Trophoblast cell (in vitro differentiated cells and primary cell): ENCODE data around the gene TMEM209.
"Not testable (repeated sequence)": the region's sequence is repeated elsewhere in the genome, so short reads cannot be mapped to it uniquely, and the experiment has no call there.

Experiments used
- DNase-seq, 2 donors: peaks; one replicate each; pipeline ENCODE4 v3.0.0-alpha.2; 2016
- H2AFZ ChIP-seq: 2 replicates; pipeline ENCODE4 v1.6.1; 2013; ENCODE audit warnings: low read length, moderate library complexity, mild to moderate bottlenecking; ENCODE audit not compliant: insufficient read depth, poor library complexity
- H2AK5ac ChIP-seq: 2 replicates; pipeline ENCODE4 v1.6.1; 2013; ENCODE audit warnings: mild to moderate bottlenecking, low read length
- H2BK120ac ChIP-seq: 2 replicates; pipeline ENCODE4 v1.6.1; 2013; ENCODE audit warnings: low read length, mild to moderate bottlenecking, moderate library complexity; ENCODE audit not compliant: insufficient read depth, poor library complexity
- H2BK12ac ChIP-seq: 2 replicates; pipeline ENCODE4 v1.6.1; 2013; ENCODE audit warnings: mild to moderate bottlenecking, low read length, moderate library complexity
- H2BK5ac ChIP-seq: 2 replicates; pipeline ENCODE4 v1.6.1; 2013; ENCODE audit warnings: low read length, low read depth, moderate library complexity, mild to moderate bottlenecking; ENCODE audit not compliant: poor library complexity
- H3K14ac ChIP-seq: 2 replicates; pipeline ENCODE4 v1.6.1; 2013; ENCODE audit warnings: mild to moderate bottlenecking, low read length
- H3K18ac ChIP-seq: 2 replicates; pipeline ENCODE4 v1.6.1; 2013; ENCODE audit warnings: mild to moderate bottlenecking, low read length
- H3K23ac ChIP-seq: 2 replicates; pipeline ENCODE4 v1.6.1; 2013; ENCODE audit warnings: low read length
- H3K27ac ChIP-seq: 2 replicates; pipeline ENCODE4 v1.5.1; 2013; ENCODE audit warnings: low read depth, mild to moderate bottlenecking, inconsistent platforms, low read length, moderate library complexity
- H3K27me3 ChIP-seq: 2 replicates; pipeline ENCODE4 v1.6.1; 2013; ENCODE audit warnings: inconsistent platforms, mild to moderate bottlenecking, low read length, moderate library complexity; ENCODE audit not compliant: insufficient read depth
- H3K36me3 ChIP-seq, 2 experiments: 1 replicate in 1 of 2; 2 replicates in 1 of 2; pipeline ENCODE4 v1.6.1; 2013; ENCODE audit warnings: low read length in 2 of 2, mild to moderate bottlenecking in 2 of 2, moderate library complexity in 1 of 2; ENCODE audit not compliant: insufficient read depth in 2 of 2, control insufficient read depth in 1 of 2
- H3K4ac ChIP-seq: 2 replicates; pipeline ENCODE4 v1.6.1; 2013; ENCODE audit warnings: low read depth, mild to moderate bottlenecking, low read length, moderate library complexity
- H3K4me1 ChIP-seq, 2 experiments: 1 replicate in 1 of 2; 2 replicates in 1 of 2; pipeline ENCODE4 v1.6.1; 2013; ENCODE audit warnings: low read length in 2 of 2, mild to moderate bottlenecking in 2 of 2, moderate library complexity in 1 of 2; ENCODE audit not compliant: insufficient read depth in 2 of 2, control insufficient read depth in 1 of 2
- H3K4me2 ChIP-seq: 2 replicates; pipeline ENCODE4 v1.6.1; 2013; ENCODE audit warnings: inconsistent platforms, mild to moderate bottlenecking, low read length, moderate library complexity
- H3K4me3 ChIP-seq: 2 replicates; pipeline ENCODE4 v1.5.1; 2013; ENCODE audit warnings: mild to moderate bottlenecking, low read depth, low read length, inconsistent platforms
- H3K79me1 ChIP-seq: one replicate; pipeline ENCODE4 v1.6.1; 2013; ENCODE audit warnings: low read length
- H3K79me2 ChIP-seq: 2 replicates; pipeline ENCODE4 v1.6.1; 2013; ENCODE audit warnings: low read length, mild to moderate bottlenecking; ENCODE audit not compliant: control insufficient read depth, insufficient read depth, poor library complexity
- H3K9ac ChIP-seq: 2 replicates; pipeline ENCODE4 v1.6.1; 2013; ENCODE audit warnings: mild to moderate bottlenecking, low read length
- H3K9me3 ChIP-seq: 2 replicates; pipeline ENCODE4 v1.6.1; 2013; ENCODE audit warnings: low read depth, mild to moderate bottlenecking, control low read depth, inconsistent platforms, low read length; ENCODE audit not compliant: insufficient read depth
- H4K12ac ChIP-seq: 2 replicates; pipeline ENCODE4 v1.6.1; 2013; ENCODE audit warnings: low read depth, mild to moderate bottlenecking, low read length, moderate library complexity
- H4K8ac ChIP-seq: 2 replicates; pipeline ENCODE4 v1.6.1; 2013; ENCODE audit warnings: low read depth, mild to moderate bottlenecking, low read length, moderate library complexity
- H4K91ac ChIP-seq: one replicate; pipeline ENCODE4 v1.6.1; 2013; ENCODE audit warnings: low read depth, mild to moderate bottlenecking, low read length, moderate library complexity
- WGBS: extraction: QIAGEN DNeasy Blood & Tissue Kit; methylation state at CpG from one replicate; pipeline ENCODE4 v1.1.7; 2013; ENCODE audit warnings: missing lambda C conversion rate; ENCODE audit not compliant: insufficient read length, insufficient coverage; ENCODE audit errors: extremely low coverage; 5-methylcytosine and 5-hydroxymethylcytosine counted together

TMEM209 gene

GRCh38 chr7:130229981-130230380 lies 24.8 kb upstream of the TMEM209 start:
- not testable (repeated sequence) for H3K27me3 ChIP-seq, H3K9ac ChIP-seq, H3K4me2 ChIP-seq, H3K36me3 ChIP-seq, H4K12ac ChIP-seq, H4K8ac ChIP-seq, H3K4ac ChIP-seq, H3K79me1 ChIP-seq, H2BK120ac ChIP-seq, H2AFZ ChIP-seq, H3K9me3 ChIP-seq, H4K91ac ChIP-seq, H2BK5ac ChIP-seq, H3K18ac ChIP-seq, H3K27ac ChIP-seq, H3K4me3 ChIP-seq, H2AK5ac ChIP-seq, H3K23ac ChIP-seq, H3K14ac ChIP-seq, H2BK12ac ChIP-seq, DNase-seq, H3K79me2 ChIP-seq, H3K4me1 ChIP-seq
- no CpG with 5 or more reads among the region's 28 CpGs for WGBS

- Histone ChIP-seq H3K18ac (no peak overlapping the region), H2BK120ac (no peak overlapping the region), H3K27ac (no peak overlapping the region), H3K4ac (no peak overlapping the region), H2BK5ac (no peak overlapping the region), H3K79me1 (no peaks in the 10 kb centered on the region), H3K14ac (no peak overlapping the region), H3K9me3 (peaks cover 5% of the 10 kb centered on the region), H4K8ac (no peak overlapping the region), H3K4me2 (no peak overlapping the region), H3K23ac (no peak overlapping the region), H3K79me2 (no peaks in the 10 kb centered on the region), H2BK12ac (no peak overlapping the region), H3K9ac (no peak overlapping the region), H2AFZ (no peak overlapping the region), H3K27me3 (no peaks in the 10 kb centered on the region), H2AK5ac (no peak overlapping the region), H3K4me3 (no peak overlapping the region), H3K36me3 (no peaks in the 10 kb centered on the region), H4K91ac (no peak overlapping the region), H3K4me1 (no peaks in the 10 kb centered on the region), H4K12ac (no peak overlapping the region)
- WGBS = no CpG with 5 or more reads among the region's 7 CpGs
- no peak for DNase-seq
These were observed 23.8 kb upstream of the TMEM209 start for GRCh38 chr7:130228840-130229502.

- Histone ChIP-seq H3K9me3 (peaks cover 5% of the 10 kb centered on the region), H3K4me2 (no peak overlapping the region), H3K18ac (no peak overlapping the region), H3K14ac (no peak overlapping the region), H3K23ac (no peak overlapping the region), H3K9ac (no peak overlapping the region), H3K79me1 (no peaks in the 10 kb centered on the region), H3K4ac (no peak overlapping the region), H4K91ac (no peak overlapping the region), H3K4me1 (no peaks in the 10 kb centered on the region), H2BK12ac (no peak overlapping the region), H2AK5ac (no peak overlapping the region), H4K12ac (no peak overlapping the region), H2BK5ac (no peak overlapping the region), H3K36me3 (no peaks in the 10 kb centered on the region), H2BK120ac (no peak overlapping the region), H3K27ac (no peak overlapping the region), H3K4me3 (no peak overlapping the region), H3K79me2 (no peaks in the 10 kb centered on the region), H3K27me3 (no peaks in the 10 kb centered on the region), H4K8ac (no peak overlapping the region), H2AFZ (no peak overlapping the region)
- DNase-seq = no peak
- WGBS = no CpG with 5 or more reads among the region's 1 CpG
These were observed 22.8 kb upstream of the TMEM209 start for GRCh38 chr7:130227883-130228575.

GRCh38 chr7:130226333-130226732 lies 21.1 kb upstream of the TMEM209 start:
- WGBS = no CpG with 5 or more reads among the region's 1 CpG
- Histone ChIP-seq H4K8ac (no peak overlapping the region), H3K36me3 (no peaks in the 10 kb centered on the region), H4K12ac (no peak overlapping the region), H3K9ac (no peak overlapping the region), H3K9me3 (peaks cover 5% of the 10 kb centered on the region), H3K27me3 (no peaks in the 10 kb centered on the region), H3K4me2 (no peak overlapping the region), H2AFZ (no peak overlapping the region), H3K4ac (no peak overlapping the region), H3K4me3 (no peak overlapping the region), H3K79me2 (no peaks in the 10 kb centered on the region), H3K27ac (no peak overlapping the region), H2BK12ac (no peak overlapping the region), H3K4me1 (no peaks in the 10 kb centered on the region), H3K14ac (no peak overlapping the region), H3K18ac (no peak overlapping the region), H3K79me1 (no peaks in the 10 kb centered on the region), H4K91ac (no peak overlapping the region), H2BK120ac (no peak overlapping the region), H3K23ac (no peak overlapping the region), H2BK5ac (no peak overlapping the region), H2AK5ac (no peak overlapping the region)
- no peak for DNase-seq
